Stimulated activated CD8-positive, alpha-beta memory T cell treated with anti-CD3 and anti-CD28 coated beads, Interleukin-4, amount 100 ng/mL, for 4 hours (primary cell): Measurements from ENCODE around the gene KIAA1614.

Source experiments
- DNase-seq, 2 donors: peaks; one replicate each; pipeline ENCODE4 v3.0.0-alpha.2; 2020; ENCODE audit warnings: low read depth in 2 of 2, low spot score in 1 of 2

KIAA1614 gene

DNA sequence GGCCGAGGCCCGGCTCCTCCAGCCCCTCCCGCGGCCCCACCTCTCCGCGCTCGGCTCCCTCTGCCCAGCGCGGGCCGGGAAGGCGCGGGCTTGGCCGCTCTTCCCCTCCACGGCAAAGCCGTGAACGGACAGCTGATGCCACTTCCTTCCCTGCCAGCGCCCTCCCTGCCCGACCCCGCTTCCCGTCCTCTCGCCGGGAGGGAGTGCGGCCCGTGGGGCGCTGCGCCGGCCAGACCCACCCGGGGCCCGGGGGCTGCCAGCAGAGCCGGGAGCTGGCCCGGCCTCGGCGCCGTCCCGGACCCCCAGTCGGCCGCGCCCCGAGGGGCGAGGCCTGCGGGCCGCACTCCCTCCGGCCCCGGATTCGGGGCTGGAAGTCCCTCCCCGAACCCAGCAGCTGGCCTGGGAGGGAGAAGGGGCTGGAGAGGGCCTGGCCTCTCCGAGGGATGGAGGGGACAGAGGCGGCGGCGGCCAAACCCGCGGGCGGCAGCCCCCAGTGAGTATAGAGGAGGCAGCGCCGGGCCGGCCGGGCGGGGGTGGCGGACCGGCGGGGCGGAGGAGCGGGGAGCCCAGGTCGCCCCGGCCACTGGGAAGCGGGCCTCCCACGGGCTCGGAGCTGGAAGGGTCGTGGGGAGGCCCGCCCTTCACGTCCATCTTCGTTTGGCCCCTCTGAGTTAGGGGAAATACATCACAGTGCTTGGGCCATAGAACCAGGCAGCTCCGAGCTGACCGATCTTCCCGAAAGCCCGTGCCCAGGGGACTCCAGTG lies at the start of gene KIAA1614:
KIAA1614 (plus strand) TSS at position 97 of the 765 bp plus-strand sequence; CDS start at position 444, 347 bp downstream.
- DNase-seq, result no peak

DNA sequence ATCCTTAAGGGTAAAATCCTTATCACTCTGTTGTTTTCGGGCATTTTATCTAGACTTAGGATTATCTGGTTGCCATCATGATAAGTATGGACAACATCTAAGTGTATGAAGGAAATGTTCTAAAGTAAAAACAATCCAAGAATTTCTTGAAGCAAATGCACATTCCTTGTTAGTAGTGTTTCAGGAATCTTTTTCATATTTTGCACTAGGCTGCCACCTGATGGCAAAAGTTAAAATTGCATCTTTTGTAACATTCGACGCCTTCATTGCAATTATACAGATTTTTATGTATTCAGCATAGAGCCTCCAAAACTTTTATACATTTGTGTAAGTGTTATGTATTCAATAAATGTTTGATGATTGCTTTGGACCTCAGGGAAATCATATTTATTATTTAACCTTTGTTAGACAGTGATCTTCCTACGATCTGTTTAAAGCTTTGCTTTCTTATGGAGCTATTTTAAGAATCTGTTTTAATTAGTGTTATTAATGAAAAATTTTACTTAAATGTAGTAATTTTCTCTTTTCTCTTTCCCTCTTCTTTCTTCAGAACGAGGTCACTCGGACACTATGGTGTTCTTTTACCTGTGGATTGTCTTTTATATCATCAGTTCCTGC lies 49.4 kb upstream of the KIAA1614 start:
- no peak for DNase-seq

DNA sequence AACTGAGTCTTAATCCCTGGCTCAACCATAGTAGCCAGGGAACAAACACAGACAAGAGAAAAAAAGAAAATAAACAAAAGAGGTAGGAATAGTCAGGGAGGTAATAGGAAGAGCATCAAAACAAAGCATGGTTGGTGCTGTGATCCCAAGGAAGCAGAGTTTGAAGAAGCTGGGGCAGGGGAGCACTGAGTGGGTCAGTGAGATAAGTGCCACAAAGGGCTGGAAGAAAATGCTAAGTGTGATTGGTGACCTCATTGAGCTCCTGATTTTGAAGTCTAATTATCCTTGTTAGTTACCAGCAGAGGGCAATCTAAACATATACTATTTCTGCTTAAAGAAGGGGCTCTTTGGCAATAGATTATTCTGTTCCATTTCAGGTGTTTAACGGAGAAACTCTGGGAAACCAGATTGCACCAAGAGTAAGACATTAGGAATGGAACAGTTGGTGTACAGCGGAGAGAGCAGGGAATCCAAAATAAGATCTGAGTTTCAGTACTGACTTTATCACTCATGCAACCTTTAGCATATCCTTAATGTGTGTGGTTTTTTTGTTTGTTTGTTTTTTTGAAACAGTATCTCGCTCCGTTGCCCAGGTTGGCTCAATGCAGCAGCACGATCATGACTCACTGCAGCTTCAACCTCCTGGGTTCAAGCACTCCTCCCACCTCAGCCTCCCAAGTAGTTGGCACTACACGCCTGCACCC lies 30.7 kb upstream of the KIAA1614 start:
- no peak for DNase-seq

DNA sequence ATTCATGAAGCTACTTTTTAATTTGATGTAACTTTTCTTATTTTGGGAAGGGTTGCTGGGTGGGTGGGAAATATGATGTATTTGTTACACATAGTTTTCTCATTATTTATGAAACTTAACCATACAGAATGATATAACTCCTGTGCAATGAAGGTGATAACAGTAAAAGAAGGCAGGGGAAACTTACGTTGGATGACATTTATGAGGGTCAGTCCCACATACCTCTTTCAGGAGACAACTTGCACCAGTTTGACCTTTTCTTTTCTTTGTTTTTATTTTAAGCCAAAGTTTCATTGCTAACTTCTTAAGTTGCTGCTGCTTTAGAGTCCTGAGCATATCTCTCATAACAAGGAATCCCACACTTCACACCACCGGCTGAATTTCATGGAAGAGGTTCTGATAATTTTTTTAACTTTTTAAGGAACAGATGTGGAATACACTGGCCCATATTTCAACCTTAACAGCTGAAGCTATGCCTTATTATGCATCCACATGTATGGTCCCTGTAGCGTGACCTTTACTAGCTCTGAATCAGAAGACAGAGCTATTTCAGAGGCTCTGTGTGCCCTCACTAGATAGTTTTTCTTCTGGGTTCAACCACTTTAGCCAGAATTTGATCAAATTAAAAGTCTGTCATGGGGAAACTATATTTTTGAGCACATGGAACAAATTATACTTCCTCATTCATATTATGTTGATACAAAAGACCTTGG lies 28.0 kb upstream of the KIAA1614 start:
- no peak for DNase-seq

GRCh38 chr1:180886338-180886737 lies 26.4 kb upstream of the KIAA1614 start:
- DNase-seq, result no peak

DNA sequence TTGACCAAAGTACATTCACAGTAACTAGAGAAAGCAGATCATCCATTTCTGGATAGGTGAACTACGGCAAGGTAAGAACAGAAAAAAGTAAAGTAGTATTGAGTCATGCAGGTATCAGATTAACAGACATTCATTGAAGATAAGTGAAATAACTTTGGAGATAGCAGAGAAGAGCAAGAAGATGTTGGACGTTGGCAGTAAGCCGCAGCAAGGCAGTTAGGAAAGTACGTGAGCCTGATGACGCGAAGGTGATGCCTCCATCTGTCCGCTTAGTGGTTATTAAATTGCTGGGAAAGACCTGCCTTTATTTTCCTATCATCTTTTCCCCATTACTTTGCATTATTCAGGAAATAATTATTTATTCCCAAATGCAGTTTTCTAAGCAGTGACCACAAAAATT lies 24.9 kb upstream of the KIAA1614 start:
- DNase-seq, result no peak

- DNase-seq, result no peak
These were observed 23.8 kb upstream of the KIAA1614 start for GRCh38 chr1:180888870-180889269.

DNA sequence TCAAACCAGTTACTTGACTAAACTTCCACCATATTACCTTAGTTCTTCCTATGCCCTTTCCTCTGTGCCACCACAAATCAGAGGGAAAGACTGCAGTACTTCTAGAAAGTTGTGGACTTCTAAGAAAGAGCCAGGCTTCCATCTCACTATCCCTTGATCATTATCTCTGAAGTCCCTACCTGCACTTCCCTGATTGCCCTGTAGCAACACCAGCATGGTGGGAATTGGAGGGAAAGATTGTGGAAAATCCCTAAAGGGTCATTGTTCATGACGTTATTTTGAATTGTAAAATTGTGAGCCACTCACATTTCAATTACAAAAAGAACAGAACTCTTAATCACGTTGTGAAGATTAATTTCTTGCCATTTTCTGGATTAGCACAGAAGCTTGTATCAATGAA lies 23.4 kb upstream of the KIAA1614 start:
- no peak for DNase-seq

GRCh38 chr1:180892272-180892671 lies 20.4 kb upstream of the KIAA1614 start:
- DNase-seq, result no peak

DNA sequence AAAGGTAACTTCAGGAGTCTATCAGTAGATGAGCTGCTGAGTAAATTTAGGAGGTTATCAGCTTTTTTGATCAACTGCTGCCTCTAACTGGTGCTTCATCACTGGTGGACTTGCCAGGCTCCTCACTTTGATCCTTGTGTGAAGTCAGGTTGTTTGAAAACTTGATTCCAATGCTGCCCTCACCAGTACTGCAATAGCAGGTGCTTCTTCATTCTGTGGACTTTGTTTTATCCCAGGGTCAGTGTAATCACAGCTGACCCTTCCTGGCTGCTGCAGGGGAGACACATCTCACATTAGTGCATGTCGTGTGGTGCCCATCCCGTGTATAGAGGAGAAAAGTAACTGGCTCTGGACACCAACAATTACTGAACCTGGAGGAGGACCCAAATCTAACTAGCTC lies 20.0 kb upstream of the KIAA1614 start:
- no peak for DNase-seq

GRCh38 chr1:180893614-180894013 lies 19.1 kb upstream of the KIAA1614 start:
- no peak for DNase-seq

GRCh38 chr1:180896161-180896560 lies 16.5 kb upstream of the KIAA1614 start:
- DNase-seq, result no peak

- DNase-seq, result no peak
These were observed 14.1 kb upstream of the KIAA1614 start for GRCh38 chr1:180898441-180899219.

DNA sequence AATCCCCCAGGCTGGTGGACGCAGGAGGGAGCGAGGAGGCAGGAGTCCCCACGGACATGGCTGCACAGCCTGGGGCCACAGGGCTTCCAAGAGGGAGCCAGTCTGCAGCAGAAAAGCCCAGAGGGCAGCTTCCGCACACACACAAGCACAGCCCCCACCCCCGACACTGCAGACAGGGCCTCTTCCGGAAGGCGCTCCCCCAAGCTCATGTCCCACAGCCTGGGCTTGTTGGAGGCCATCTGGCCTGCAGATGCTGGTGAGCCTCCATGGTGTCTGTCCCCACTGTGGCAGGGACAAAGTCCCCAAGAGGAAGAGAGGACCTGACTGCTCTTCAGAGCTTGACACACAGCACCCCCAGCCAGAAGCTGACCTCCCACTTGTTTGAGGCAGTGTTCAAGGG lies 13.4 kb upstream of the KIAA1614 start:
- DNase-seq, result no peak

- no peak for DNase-seq
These were observed 11.4 kb upstream of the KIAA1614 start for GRCh38 chr1:180901076-180901990.

DNA sequence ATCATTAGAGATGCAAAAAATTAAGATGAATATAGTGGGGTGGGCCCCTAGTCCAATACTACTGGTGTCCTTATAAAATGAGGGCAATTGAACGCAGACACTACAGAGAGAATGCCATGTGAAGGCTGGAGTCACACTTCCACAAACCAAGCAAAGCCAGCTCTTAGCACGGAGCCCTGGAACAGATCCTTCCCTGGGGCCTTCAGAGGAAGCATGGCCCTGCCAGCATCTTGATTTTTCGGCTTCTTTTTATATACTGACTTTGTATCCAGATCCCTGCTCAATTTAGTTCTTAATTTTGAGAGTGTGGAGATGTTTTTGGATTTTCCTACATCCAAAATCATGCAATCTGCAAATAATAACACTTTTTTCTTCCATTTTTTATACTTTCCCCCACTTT lies 10.2 kb upstream of the KIAA1614 start:
- DNase-seq, result no peak

DNA sequence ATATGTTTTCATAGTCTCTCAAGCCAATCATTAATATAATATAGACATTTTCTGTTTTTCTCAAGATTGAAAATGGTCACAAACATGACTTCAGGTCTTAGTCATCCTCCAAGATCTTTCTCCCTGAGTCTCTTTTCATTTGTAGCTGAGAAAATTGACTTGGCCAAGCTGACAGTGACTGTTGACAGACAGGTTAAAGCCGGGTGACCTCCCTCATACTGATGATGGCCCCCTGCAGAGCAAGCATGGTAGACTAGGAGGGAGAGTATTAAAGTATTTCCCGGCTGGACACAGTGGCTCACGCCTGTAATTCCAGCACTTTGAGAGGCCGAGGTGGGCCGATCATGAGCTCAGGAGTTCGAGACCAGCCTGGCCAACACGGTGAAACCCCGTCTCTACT lies 6.8 kb upstream of the KIAA1614 start:
- no peak for DNase-seq

DNA sequence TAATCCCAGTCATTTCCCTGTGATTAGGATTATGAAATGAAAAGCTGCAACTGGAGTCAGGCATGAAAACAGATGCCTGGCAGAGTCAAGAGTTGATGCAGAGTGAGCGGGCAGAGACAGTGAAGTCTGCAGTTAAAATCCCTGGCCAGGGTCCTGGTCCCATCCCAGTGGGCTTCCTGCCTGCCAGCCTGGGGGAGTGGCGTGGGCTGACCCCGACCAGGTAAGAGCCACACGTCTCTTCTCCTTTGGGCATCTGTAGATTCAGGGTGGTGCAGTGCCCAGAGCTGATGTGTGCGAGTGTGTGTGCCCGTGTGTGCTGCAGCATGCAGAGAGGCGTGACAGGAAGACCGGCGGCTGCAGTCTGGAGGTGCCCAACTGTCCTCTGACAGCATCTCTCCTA lies 6.2 kb upstream of the KIAA1614 start:
- no peak for DNase-seq

DNA sequence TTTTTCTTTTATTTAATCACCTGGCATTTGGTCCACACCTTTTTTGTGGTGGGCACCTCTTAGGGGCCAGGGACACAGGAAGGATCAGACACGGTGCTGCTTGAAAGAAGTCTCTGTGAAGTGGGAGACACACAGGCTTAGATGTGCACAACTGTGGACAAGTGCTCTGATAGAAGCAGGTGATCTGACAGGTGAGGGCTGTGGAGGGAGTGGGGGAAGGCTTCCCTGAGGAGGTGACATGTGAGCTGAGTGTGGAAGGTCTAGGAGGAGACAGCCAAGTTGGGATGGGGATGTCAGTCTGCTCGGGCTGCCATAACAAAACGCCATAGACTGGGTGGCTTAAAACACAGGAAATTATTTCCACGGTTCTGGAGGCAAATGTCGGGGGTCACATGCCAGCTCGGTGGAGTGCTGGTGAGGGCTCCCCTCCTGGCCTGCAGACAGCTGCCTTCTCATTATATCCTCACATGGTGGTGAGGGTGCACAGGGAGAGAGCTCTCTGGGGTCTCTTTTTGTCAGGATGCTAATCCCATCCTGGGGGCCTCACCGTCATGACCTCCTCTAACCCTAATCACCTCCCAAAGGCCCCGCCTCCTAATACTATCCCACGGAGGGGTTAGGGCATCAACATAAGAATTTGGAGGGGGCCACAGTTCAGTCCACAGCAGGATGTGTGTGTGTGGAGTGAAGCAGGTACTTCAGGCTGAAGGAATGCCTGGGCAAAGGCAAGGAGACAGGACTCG lies 5.2 kb upstream of the KIAA1614 start:
- DNase-seq, result no peak
